Body of pancreas (tissue), 4 donors: ENCODE results near the gene SLC27A3. TPM values are rescaled to one million over a fixed set of nuclear protein-coding genes. Genes with fewer than 3 reads are reported as not detected.

ENCODE experiments used
- ATAC-seq: fragments of 150-250 bp; one replicate; pipeline ENCODE4 v1.9.1; 2016
- DNase-seq, 4 donors: peaks; one replicate each; pipeline ENCODE4 v3.0.0-alpha.2; 2019
- H3K27ac ChIP-seq, 4 donors: fragments of 200-600 bp; sonication (generic); 1 replicate in 3 of 4; 2 replicates in 1 of 4; pipeline versions ENCODE4 v1.5.1 to v1.6.1; 2016 to 2019; ENCODE audit warnings: mild to moderate bottlenecking in 1 of 4, mixed read lengths in 1 of 4, moderate library complexity in 1 of 4
- H3K27me3 ChIP-seq, 2 donors: fragments of 200-600 bp; sonication (generic); one replicate each; pipeline ENCODE4 v1.6.0; 2016; ENCODE audit warnings: mild to moderate bottlenecking in 1 of 2
- H3K36me3 ChIP-seq, 2 donors: fragments of 200-600 bp; sonication (generic); replicated peaks in 1 of 2; 2 replicates each; pipeline ENCODE4 v1.5.1; 2016; ENCODE audit warnings: low read depth in 2 of 2; ENCODE audit not compliant: insufficient read depth in 1 of 2
- H3K4me1 ChIP-seq: fragments of 200-600 bp; sonication (generic); one replicate; pipeline ENCODE4 v1.6.0; 2016
- H3K4me3 ChIP-seq, 2 donors: fragments of 200-600 bp; sonication (generic); 1 replicate in 1 of 2; 2 replicates in 1 of 2; pipeline ENCODE4 v1.5.1; 2016 to 2019
- H3K9me3 ChIP-seq, 3 donors: fragments of 200-600 bp; sonication (generic); 1 replicate in 2 of 3; 2 replicates in 1 of 3; pipeline ENCODE4 v1.5.1; 2016
- POLR2A ChIP-seq, 3 donors: fragments of 450-650 bp; IDR thresholded peaks; one replicate each; pipeline ENCODE4 v1.6.1; 2016; ENCODE audit warnings: antibody characterized with exemption in 3 of 3, mild to moderate bottlenecking in 2 of 3
- WGBS, 2 donors: methylation state at CpG; one replicate each; pipeline ENCODE4 v1.1.5; 2017; 5-methylcytosine and 5-hydroxymethylcytosine counted together
- intact Hi-C: fragments of 100-400 bp; cut with DNase I; formaldehyde crosslinking; loops from one replicate; pipeline ENCODE4 v1.15.1; 2023
- total RNA-seq, 2 donors: library from RNA; depleted of rRNA; stranded (reverse); fragments of >200 nt; gene quantifications; one replicate each; pipeline ENCODE4 v1.1.0, GENCODE V29; 2016
- TF ChIP-seq, protein P1 (sequence below), 7 experiments: fragments of 450-650 bp in 4 of 7; fragments of 200-600 bp in 3 of 7; sonication (generic) in 3 of 7; IDR thresholded peaks; one replicate each; pipeline ENCODE4 v1.5.1; 2016 to 2019; ENCODE audit warnings: antibody characterized with exemption in 7 of 7

The SLC27A3 gene
- total RNA-seq, 2 donors from 2014 or later = 15.0 to 21.1 TPM

DNA sequence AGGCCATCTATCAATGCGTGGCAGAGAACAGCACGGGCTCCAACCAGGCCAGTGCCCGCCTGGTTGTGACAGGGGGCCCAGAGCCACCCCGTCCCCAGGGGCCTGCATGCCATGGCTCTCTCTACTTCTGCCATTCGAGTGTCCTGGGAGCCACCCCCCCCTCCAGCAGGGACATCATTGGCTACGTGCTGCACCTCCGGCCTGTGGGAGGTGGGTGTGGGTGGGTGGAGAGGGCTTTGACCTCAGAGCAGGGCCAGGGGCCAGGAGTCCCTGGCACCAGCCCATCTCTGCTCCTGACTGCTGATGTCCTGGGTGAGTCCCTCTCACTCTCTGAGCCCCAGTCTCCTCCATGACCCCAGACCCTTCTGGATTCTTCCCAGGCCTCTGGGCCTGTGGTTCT is 25.3 kb downstream of the SLC27A3 start:
- Histone ChIP-seq H3K27ac (no peak overlapping the region), H3K27me3 (no peaks in the 10 kb centered on the region), H3K9me3 (no peaks in the 10 kb centered on the region), H3K4me1 (no peaks in the 10 kb centered on the region), H3K36me3 (no peaks in the 10 kb centered on the region), H3K4me3 (no peak overlapping the region)
- DNase-seq (peak in 2 of 4 donors; percentile 3 to 11), ATAC-seq (no peak)
- 78% methylated on average over 7 of the region's 7 CpGs; no CpG with 5 or more reads in 1 of the 2 donors for WGBS, 2 donors
- TF ChIP-seq, protein P1, sequence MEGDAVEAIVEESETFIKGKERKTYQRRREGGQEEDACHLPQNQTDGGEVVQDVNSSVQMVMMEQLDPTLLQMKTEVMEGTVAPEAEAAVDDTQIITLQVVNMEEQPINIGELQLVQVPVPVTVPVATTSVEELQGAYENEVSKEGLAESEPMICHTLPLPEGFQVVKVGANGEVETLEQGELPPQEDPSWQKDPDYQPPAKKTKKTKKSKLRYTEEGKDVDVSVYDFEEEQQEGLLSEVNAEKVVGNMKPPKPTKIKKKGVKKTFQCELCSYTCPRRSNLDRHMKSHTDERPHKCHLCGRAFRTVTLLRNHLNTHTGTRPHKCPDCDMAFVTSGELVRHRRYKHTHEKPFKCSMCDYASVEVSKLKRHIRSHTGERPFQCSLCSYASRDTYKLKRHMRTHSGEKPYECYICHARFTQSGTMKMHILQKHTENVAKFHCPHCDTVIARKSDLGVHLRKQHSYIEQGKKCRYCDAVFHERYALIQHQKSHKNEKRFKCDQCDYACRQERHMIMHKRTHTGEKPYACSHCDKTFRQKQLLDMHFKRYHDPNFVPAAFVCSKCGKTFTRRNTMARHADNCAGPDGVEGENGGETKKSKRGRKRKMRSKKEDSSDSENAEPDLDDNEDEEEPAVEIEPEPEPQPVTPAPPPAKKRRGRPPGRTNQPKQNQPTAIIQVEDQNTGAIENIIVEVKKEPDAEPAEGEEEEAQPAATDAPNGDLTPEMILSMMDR (IDR thresholded peaks at IDR 0.05) = no peak
- no peak for TF ChIP-seq POLR2A (IDR thresholded peaks at IDR 0.05)
- intact Hi-C loops = loop anchor here (10.0 kb wide), 1 partner anchor 144 kb away; the partner anchor contains the start of gene DENND4B

DNA sequence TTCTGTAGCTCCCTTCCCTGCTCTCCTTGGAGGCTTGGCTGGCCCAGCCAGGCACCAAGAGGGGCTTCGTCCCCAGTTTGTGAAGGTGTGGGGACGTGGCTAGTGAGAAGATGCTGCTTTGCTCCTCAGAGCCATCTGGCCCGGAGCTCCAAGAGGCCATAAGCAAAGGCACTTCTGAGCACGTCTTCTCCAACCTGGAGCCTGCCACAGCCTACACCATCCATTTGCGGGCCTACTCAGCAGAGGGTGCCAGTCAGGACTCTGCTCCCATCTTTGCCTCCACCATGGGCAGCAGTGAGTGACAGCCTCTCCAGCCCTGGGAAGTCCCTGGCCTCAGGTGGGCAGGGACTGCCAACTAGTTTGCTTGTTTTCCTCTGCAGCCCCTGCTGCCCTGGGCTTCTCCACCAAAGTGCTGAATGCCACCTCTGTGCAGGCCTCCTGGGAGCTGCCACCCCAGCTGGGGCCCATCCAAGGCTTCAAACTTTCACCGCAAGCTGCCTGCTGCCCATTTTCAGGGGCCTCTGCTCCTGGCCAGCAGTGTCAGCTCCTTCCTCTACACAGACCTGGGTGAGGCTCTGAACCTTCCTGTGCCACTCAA is 25.9 kb downstream of the SLC27A3 start:
- intact Hi-C loops = loop anchor here (10.0 kb wide), 1 partner anchor 144 kb away; the partner anchor contains the start of gene DENND4B
- no peak overlapping the region for H3K27ac ChIP-seq
- no peaks in the 10 kb centered on the region for H3K4me1 ChIP-seq
- DNase-seq = peak in 2 of 4 donors; percentile 3 to 6
- no peaks in the 10 kb centered on the region for H3K27me3 ChIP-seq
- 82 to 93% methylated on average over 6 of the region's 6 CpGs for WGBS, 2 donors
- H3K4me3 ChIP-seq = no peak overlapping the region
- TF ChIP-seq, protein P1 (IDR thresholded peaks at IDR 0.05) = no peak
- no peak for TF ChIP-seq POLR2A (IDR thresholded peaks at IDR 0.05)
- H3K9me3 ChIP-seq = no peaks in the 10 kb centered on the region
- no peaks in the 10 kb centered on the region for H3K36me3 ChIP-seq
- no peak for ATAC-seq

DNA sequence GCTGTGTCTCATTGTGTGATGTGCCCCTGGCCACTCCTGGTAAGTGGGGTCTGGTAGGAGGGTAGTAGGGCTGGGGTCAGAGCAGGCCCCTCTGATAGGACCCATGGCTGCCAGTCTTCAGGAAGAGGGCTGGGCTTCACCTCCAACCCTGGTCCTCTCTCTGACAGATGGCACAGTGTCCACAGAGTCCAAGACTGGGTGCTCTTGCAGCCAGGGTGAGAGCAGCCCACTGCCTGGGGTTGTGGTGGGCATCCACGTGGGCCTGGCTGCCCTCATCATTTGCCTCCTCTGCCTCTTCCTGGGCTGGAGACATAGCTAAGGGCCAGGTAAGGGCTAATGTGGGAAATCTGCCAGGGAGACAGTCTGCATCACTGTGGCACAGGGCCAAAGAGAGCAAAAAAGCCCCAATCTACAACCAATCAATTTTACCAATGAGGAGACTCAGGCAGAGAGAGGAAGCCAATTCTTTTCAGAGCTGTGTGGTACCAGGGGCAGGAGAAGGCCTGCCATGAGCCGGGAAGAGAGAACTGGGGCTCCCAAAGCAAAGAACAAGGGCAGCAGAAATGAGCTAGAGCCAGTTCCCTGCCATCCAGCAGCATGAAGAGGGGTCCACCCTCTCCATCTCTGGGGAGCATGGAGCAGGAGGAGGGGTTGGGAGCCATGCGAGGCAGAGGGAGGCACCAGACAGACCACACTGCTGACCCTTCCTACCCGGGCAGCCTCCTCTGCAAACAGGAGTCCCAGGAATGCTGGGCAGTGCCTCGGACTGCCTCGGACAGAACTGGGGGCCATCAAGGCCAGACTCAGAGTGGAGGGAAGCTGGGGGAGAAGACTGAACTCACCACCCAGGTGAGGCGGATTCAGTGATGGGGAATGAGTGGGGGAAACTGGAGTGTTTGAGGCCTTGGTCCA is 26.8 kb downstream of the SLC27A3 start:
- TF ChIP-seq, protein P1 (IDR thresholded peaks at IDR 0.05) = no peak
- no peak for TF ChIP-seq POLR2A (IDR thresholded peaks at IDR 0.05)
- Histone ChIP-seq H3K9me3 (no peaks in the 10 kb centered on the region), H3K27ac (no peak overlapping the region), H3K4me1 (no peaks in the 10 kb centered on the region), H3K27me3 (no peaks in the 10 kb centered on the region), H3K4me3 (no peak overlapping the region), H3K36me3 (no peaks in the 10 kb centered on the region)
- intact Hi-C loops = loop anchor here (10.0 kb wide), 1 partner anchor 143 kb away; the partner anchor contains the start of gene DENND4B
- peak in 1 of 4 donors; percentile 8 for DNase-seq
- 84% methylated on average over 7 of the region's 7 CpGs for WGBS, 2 donors
- no peak for ATAC-seq

DNA sequence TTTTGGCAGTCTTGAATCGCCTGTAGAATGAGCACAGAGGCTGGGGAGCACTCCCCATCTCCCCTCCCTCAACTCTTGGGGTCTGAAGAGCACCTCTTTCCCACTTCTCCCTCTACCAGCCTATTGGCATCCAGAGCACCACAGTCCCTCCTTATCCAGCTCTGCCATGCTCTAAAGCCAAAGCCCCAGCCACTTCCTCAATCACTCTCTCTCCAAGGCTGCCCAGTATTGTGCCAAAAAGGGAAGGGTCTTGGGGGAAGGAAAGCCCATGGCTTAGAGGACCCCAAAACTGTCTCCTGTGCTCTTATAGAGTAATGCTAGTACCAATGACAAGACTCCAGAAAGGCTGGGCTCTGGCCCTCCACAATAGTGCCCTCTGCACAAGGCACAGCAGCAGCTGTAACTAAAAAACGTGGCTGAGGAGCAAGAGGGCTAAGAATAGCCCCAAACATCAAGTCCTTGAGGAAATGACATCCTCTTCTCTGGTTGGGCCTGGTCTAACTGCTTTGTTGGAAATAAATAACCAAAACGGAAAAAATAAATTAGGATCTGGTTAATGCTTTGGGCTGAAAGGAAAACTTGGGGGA is 28.4 kb downstream of the SLC27A3 start:
- no peak for TF ChIP-seq POLR2A (IDR thresholded peaks at IDR 0.05)
- TF ChIP-seq, protein P1 (IDR thresholded peaks at IDR 0.05) = no peak
- no peak for DNase-seq
- ATAC-seq = no peak
- WGBS, 2 donors = 74 to 79% methylated on average over 3 of the region's 3 CpGs
- Histone ChIP-seq H3K4me3 (no peak overlapping the region), H3K36me3 (peaks cover 0 to 5% of the 10 kb centered on the region in 2 donors), H3K27me3 (no peaks in the 10 kb centered on the region), H3K4me1 (no peaks in the 10 kb centered on the region), H3K27ac (no peak overlapping the region), H3K9me3 (no peaks in the 10 kb centered on the region)
- intact Hi-C loops = loop anchor here (10.0 kb wide), 1 partner anchor 141 kb away; the partner anchor contains the start of gene DENND4B
